Measurements from ENCODE around the gene SLC1A2. TPM values are rescaled to one million over a fixed set of nuclear protein-coding genes. Genes with fewer than 3 reads are reported as not detected.

Gene SLC1A2
- total RNA-seq, 1 experiment from 2014 or later: 0.25 TPM

DNA sequence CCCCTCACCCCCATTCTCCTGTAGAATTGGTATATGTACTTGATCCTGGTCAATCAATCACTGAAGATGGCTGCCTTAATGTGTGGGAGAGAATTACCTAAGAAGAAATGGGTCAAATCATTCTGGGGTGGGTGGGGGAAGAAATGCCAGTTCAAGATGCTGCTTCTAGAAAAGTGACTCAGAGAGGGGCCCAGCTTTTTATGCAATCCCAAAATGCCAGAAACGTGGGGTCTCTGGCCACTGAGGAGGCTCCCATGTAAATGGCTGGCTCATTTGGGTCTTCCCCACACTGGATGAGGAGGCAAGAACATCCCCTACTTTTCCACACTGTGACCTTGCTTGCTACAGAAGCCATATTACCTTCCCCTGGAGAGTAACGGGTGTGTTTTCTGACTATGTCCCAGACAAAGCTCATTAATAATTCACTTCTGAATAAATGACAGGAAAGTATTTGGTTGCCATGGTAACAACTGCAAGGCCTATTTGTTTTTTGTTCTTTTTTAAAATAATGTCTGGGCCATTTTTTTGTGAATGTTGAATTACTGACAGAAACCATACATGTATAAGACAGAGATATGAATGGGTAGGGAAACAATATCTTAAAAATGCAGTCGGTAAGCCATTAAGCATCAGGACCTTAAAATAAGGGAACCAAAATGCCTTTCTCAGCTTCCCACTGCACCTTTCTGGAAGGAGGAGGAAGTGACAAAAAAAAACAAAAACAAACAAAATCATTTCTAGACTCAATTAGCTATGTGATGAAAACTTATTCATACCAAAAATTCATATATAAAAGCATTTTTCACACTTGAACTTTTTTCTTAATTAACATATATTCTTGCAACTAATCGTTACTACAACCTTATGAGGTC, 32.0 kb downstream of the SLC1A2 start:
- CTCF ChIA-PET: no interaction called here
- DNase-seq (ENCODE audit: low read depth, low spot score): no peak
- Histone ChIP-seq H3K36me3 (ENCODE audit: control insufficient read depth in 1 of 2, insufficient read depth in 2 of 2, low read length in 2 of 2) (no peaks in the 10 kb centered on the region), H3K4me2 (ENCODE audit: low read length) (no peak overlapping the region), H3K27me3 (ENCODE audit: insufficient read depth, low read length) (no peaks in the 10 kb centered on the region), H3K9me3 (ENCODE audit: control insufficient read depth in 1 of 2, insufficient read depth in 1 of 2, low read depth in 1 of 2, low read length in 2 of 2) (no peaks in the 10 kb centered on the region), H3K79me2 (ENCODE audit: insufficient read depth, low read length) (no peaks in the 10 kb centered on the region), H3K4me3 (replicated peaks in 1 of 2; ENCODE audit: low read depth in 1 of 2, low read length in 2 of 2) (no peak overlapping the region), H4K20me1 (ENCODE audit: insufficient read depth) (no peaks in the 10 kb centered on the region), H2AFZ (ENCODE audit: low read depth, low read length, poor library complexity, severe bottlenecking) (no peak overlapping the region), H3K4me1 (ENCODE audit: control insufficient read depth in 1 of 2, insufficient read depth in 2 of 2, low read length in 2 of 2) (peaks cover 15 to 18% of the 10 kb centered on the region in 2 experiments), H3K27ac (ENCODE audit: low read depth, low read length) (no peak overlapping the region), H3K9me2 (ENCODE audit: insufficient read depth) (no peaks in the 10 kb centered on the region), H3K9ac (ENCODE audit: low read length) (no peak overlapping the region)
- POLR2A ChIA-PET: no interaction called here
- intact Hi-C loops (cut with micrococcal nuclease): no loop called here
- no peak for TF ChIP-seq ZNF274 (IDR thresholded peaks at IDR 0.05; ENCODE audit: low read depth, low read length)
- no peak for TF ChIP-seq CBX3 (IDR thresholded peaks at IDR 0.05; ENCODE audit: low read depth)
- no peak for TF ChIP-seq JUND (IDR thresholded peaks at IDR 0.05)
- TF ChIP-seq ELF1 (IDR thresholded peaks at IDR 0.05; ENCODE audit: borderline replicate concordance, low read depth): no peak
- TF ChIP-seq RAD21 (IDR thresholded peaks at IDR 0.05; ENCODE audit: low read depth): no peak
- TF ChIP-seq, protein P1, sequence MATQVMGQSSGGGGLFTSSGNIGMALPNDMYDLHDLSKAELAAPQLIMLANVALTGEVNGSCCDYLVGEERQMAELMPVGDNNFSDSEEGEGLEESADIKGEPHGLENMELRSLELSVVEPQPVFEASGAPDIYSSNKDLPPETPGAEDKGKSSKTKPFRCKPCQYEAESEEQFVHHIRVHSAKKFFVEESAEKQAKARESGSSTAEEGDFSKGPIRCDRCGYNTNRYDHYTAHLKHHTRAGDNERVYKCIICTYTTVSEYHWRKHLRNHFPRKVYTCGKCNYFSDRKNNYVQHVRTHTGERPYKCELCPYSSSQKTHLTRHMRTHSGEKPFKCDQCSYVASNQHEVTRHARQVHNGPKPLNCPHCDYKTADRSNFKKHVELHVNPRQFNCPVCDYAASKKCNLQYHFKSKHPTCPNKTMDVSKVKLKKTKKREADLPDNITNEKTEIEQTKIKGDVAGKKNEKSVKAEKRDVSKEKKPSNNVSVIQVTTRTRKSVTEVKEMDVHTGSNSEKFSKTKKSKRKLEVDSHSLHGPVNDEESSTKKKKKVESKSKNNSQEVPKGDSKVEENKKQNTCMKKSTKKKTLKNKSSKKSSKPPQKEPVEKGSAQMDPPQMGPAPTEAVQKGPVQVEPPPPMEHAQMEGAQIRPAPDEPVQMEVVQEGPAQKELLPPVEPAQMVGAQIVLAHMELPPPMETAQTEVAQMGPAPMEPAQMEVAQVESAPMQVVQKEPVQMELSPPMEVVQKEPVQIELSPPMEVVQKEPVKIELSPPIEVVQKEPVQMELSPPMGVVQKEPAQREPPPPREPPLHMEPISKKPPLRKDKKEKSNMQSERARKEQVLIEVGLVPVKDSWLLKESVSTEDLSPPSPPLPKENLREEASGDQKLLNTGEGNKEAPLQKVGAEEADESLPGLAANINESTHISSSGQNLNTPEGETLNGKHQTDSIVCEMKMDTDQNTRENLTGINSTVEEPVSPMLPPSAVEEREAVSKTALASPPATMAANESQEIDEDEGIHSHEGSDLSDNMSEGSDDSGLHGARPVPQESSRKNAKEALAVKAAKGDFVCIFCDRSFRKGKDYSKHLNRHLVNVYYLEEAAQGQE (IDR thresholded peaks at IDR 0.05; ENCODE audit: low read depth): no peak
- no peak for TF ChIP-seq TCF7L2 (IDR thresholded peaks at IDR 0.05; ENCODE audit: borderline replicate concordance, extremely low read depth, insufficient read depth, insufficient read length)
- TF ChIP-seq EZH2phosphoT487 (IDR thresholded peaks at IDR 0.05; ENCODE audit: borderline replicate concordance): no peak
- TF ChIP-seq, protein P2, sequence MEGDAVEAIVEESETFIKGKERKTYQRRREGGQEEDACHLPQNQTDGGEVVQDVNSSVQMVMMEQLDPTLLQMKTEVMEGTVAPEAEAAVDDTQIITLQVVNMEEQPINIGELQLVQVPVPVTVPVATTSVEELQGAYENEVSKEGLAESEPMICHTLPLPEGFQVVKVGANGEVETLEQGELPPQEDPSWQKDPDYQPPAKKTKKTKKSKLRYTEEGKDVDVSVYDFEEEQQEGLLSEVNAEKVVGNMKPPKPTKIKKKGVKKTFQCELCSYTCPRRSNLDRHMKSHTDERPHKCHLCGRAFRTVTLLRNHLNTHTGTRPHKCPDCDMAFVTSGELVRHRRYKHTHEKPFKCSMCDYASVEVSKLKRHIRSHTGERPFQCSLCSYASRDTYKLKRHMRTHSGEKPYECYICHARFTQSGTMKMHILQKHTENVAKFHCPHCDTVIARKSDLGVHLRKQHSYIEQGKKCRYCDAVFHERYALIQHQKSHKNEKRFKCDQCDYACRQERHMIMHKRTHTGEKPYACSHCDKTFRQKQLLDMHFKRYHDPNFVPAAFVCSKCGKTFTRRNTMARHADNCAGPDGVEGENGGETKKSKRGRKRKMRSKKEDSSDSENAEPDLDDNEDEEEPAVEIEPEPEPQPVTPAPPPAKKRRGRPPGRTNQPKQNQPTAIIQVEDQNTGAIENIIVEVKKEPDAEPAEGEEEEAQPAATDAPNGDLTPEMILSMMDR (IDR thresholded peaks at IDR 0.05 in 2 of 3, conservative IDR thresholded peaks at IDR 0.05 in 1 of 3; ENCODE audit: borderline replicate concordance in 1 of 3, insufficient read depth in 1 of 3, low read depth in 2 of 3, low read length in 2 of 3): no peak
- ATAC-seq: no peak
- no TSS peak for BruUV-seq (replicated peaks)
- RAD21 ChIA-PET (ENCODE audit: low non-redundant PET in 1 of 2, low total read pairs in 2 of 2, uncharacterized antibody in 2 of 2, unreplicated experiment in 2 of 2): no interaction called here

All from HCT116 (cell line).